Activated naive CD4-positive, alpha-beta T cell treated with anti-CD3 and anti-CD28 coated beads for 36 hours (primary cell): Measurements from ENCODE around the gene SETD5. TPM values are rescaled to one million over a fixed set of nuclear protein-coding genes. Genes with fewer than 3 reads are reported as not detected.

Experiments
- CTCF ChIA-PET: fragments of 350-600 bp; sonication (Branson Sonifier 250); formaldehyde crosslinking; loops from one replicate; lab custom pipeline; 2021; ENCODE audit warnings: antibody characterized with exemption; lab: Charles Lee
- DNase-seq: peaks from one replicate; pipeline ENCODE4 v3.0.0-alpha.2; 2020
- H3K27ac Mint-ChIP-seq: one replicate; pipeline ENCODE4 v1.8.0; 2021; ENCODE audit warnings: mild to moderate bottlenecking, mixed read lengths
- H3K27me3 Mint-ChIP-seq: one replicate; pipeline ENCODE4 v1.8.0; 2021; ENCODE audit warnings: low read depth, mixed read lengths
- H3K36me3 Mint-ChIP-seq: one replicate; pipeline ENCODE4 v1.8.0; 2021; ENCODE audit warnings: low read depth, mixed read lengths
- H3K4me1 Mint-ChIP-seq: one replicate; pipeline ENCODE4 v1.8.0; 2021; ENCODE audit warnings: low read depth, mixed read lengths
- H3K4me3 Mint-ChIP-seq: one replicate; pipeline ENCODE4 v1.8.0; 2021; ENCODE audit warnings: mild to moderate bottlenecking, moderate library complexity, mixed read lengths
- H3K9me3 Mint-ChIP-seq: one replicate; pipeline ENCODE4 v1.8.0; 2021; ENCODE audit warnings: mixed read lengths
- intact Hi-C: fragments of 100-400 bp; cut with micrococcal nuclease; formaldehyde crosslinking; loops from one replicate; pipeline ENCODE4 v1.15.1; 2023
- total RNA-seq, 2 experiments: library from RNA; stranded (reverse); gene quantifications; one replicate each; pipeline ENCODE4 v1.2.3, GENCODE V29; 2021

SETD5 gene
- total RNA-seq, 2 experiments from 2014 or later, result 125 to 133 TPM

GRCh38 chr3:9508781-9509180 lies 111.4 kb downstream of the SETD5 start:
- H3K27ac Mint-ChIP-seq, result no peak overlapping the region
- intact Hi-C loops, result loop anchor here (10.0 kb wide), 1 partner anchor 296 kb away; no protein-coding TSS in a partner anchor
- no peaks in the 10 kb centered on the region for H3K36me3 Mint-ChIP-seq
- CTCF ChIA-PET, result no interaction called here
- DNase-seq, result no peak
- no peaks in the 10 kb centered on the region for H3K4me1 Mint-ChIP-seq
- no peak overlapping the region for H3K4me3 Mint-ChIP-seq
- peaks cover 12% of the 10 kb centered on the region for H3K27me3 Mint-ChIP-seq
- H3K9me3 Mint-ChIP-seq, result no peaks in the 10 kb centered on the region

GRCh38 chr3:9512456-9513045 lies 115.1 kb downstream of the SETD5 start:
- DNase-seq, result no peak
- Mint-ChIP-seq H3K4me3 (no peak overlapping the region), H3K36me3 (no peaks in the 10 kb centered on the region), H3K9me3 (no peaks in the 10 kb centered on the region), H3K4me1 (no peaks in the 10 kb centered on the region), H3K27me3 (peaks cover 12% of the 10 kb centered on the region), H3K27ac (no peak overlapping the region)
- intact Hi-C loops, result no loop called here
- CTCF ChIA-PET, result interaction anchor here (1.3 kb wide), 1 partner anchor 9 kb away, joined by 4 read pairs; no protein-coding TSS in a partner anchor

GRCh38 chr3:9514306-9514705 lies 116.9 kb downstream of the SETD5 start:
- Mint-ChIP-seq H3K27me3 (peaks cover 5% of the 10 kb centered on the region), H3K36me3 (no peaks in the 10 kb centered on the region), H3K4me1 (no peaks in the 10 kb centered on the region), H3K9me3 (no peaks in the 10 kb centered on the region), H3K4me3 (no peak overlapping the region), H3K27ac (no peak overlapping the region)
- CTCF ChIA-PET, result interaction anchor here (0.6 kb wide), 1 partner anchor 9 kb away, joined by 4 read pairs; no protein-coding TSS in a partner anchor
- intact Hi-C loops, result no loop called here
- no peak for DNase-seq

- CTCF ChIA-PET, result interaction anchor here (0.6 kb wide), 2 partner anchors 10 to 15 kb away, joined by 3 to 4 read pairs; no protein-coding TSS in a partner anchor
- no peak for DNase-seq
- intact Hi-C loops, result no loop called here
- no peaks in the 10 kb centered on the region for H3K4me1 Mint-ChIP-seq
- no peak overlapping the region for H3K27ac Mint-ChIP-seq
- no peaks in the 10 kb centered on the region for H3K36me3 Mint-ChIP-seq
- peaks cover 4% of the 10 kb centered on the region for H3K27me3 Mint-ChIP-seq
- no peaks in the 10 kb centered on the region for H3K9me3 Mint-ChIP-seq
- no peak overlapping the region for H3K4me3 Mint-ChIP-seq
Observed at GRCh38 chr3:9514956-9515355, 117.5 kb downstream of the SETD5 start.

GRCh38 chr3:9525078-9525477 lies 127.7 kb downstream of the SETD5 start:
- H3K9me3 Mint-ChIP-seq, result no peaks in the 10 kb centered on the region
- H3K27me3 Mint-ChIP-seq, result peaks cover 20% of the 10 kb centered on the region
- no peaks in the 10 kb centered on the region for H3K4me1 Mint-ChIP-seq
- no peaks in the 10 kb centered on the region for H3K36me3 Mint-ChIP-seq
- no peak overlapping the region for H3K27ac Mint-ChIP-seq
- no peak overlapping the region for H3K4me3 Mint-ChIP-seq
- intact Hi-C loops, result no loop called here
- CTCF ChIA-PET, result no interaction called here
- no peak for DNase-seq

Other genes starting within 250 kb of the SETD5 start
- 1 to 10 TPM; 2.4 to 2.5 TPM for gene SRGAP3, start 148.0 kb upstream of the SETD5 start, total RNA-seq
- 10 to 100 TPM; 46.0 to 48.9 TPM for gene THUMPD3, start 34.6 kb upstream of the SETD5 start, total RNA-seq
- gene LHFPL4, start 156.2 kb downstream of the SETD5 start, total RNA-seq, result not detected